Measurements from ENCODE around the gene PLA2G4C.
A peak's percentile ranks its signal among the peaks of the same experiment; 100 is the strongest.

PLA2G4C gene

DNA sequence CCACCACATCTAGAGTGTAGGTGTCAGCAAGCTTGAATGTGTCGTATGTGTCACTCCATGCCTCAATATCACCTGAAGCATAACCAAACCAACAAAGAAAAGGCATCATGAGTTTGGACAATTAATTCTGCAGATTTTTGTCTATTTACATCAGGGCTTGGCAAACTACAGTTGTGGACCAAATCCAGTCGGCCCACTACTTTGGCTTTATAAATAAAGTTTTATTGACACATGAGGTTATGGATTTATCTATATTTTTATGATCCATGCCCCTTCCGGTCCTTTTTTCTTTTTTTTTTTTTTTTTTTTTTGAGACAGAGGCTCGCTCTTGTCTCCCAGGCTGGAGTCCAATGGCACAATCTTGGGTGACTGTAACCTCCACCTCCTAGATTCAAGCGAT lies 57.5 kb downstream of the PLA2G4C start:
- DNase-seq, result no peak

DNA sequence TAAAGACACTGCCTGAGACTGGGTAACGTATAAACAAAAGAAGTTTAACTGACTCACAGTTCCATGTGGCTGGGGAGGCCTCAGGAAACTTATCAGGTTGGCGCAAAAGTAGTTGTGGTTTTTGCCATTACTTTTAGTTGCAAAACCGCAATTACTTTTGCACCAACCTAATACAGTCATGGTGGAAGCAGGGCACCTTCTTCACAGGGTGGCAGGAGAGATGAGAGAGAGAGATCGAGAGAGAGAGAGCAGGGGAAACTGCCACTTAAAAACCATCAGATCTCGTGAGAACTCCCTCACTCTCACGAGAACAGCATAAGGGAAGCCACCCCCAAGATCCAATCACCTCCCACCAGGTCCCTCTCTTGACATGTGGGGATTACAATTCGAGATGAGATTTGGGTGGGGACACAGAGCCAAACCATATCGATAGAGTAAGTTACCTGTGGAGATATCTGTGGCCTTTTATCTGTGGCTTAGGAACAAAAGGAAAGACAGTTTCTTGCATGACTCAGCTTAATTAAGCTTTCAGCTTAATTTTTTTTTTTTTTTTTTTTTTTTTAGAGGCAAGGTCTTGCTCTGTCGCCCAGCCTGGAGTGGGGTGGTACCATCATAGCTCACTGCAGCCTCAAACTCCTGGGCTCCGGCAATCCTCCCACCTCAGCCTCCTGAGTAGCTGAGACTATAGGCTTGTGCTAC lies 59.1 kb downstream of the PLA2G4C start:
- DNase-seq, result no peak

DNA sequence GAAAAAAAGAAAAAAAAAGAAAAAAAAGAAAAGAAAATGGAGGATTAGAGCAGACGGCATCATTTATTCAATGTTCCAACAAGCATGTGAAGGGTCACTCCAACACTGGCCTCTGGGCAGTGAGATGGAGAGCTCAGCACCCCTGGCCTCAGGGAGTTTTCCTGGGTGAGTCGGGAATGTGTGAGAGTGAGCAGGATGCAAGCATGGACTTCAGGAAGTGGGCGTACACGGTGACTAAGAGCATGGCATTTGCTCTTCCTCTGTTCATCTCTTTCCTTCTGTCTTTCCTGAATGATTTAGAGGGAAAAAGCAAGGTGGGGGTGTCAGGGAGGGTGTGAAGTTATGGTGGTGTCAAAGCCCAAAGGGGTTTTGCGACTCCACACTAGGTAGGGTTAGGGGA lies 66.1 kb downstream of the PLA2G4C start:
- no peak for DNase-seq

GRCh38 chr19:48043675-48044258 lies 66.8 kb downstream of the PLA2G4C start, which contains the start of gene CABP5:
Gene CABP5, minus strand, starts transcription at chr19:48044079. Its CDS starts 157 bp downstream, at chr19:48043922.
- no peak for DNase-seq

DNA sequence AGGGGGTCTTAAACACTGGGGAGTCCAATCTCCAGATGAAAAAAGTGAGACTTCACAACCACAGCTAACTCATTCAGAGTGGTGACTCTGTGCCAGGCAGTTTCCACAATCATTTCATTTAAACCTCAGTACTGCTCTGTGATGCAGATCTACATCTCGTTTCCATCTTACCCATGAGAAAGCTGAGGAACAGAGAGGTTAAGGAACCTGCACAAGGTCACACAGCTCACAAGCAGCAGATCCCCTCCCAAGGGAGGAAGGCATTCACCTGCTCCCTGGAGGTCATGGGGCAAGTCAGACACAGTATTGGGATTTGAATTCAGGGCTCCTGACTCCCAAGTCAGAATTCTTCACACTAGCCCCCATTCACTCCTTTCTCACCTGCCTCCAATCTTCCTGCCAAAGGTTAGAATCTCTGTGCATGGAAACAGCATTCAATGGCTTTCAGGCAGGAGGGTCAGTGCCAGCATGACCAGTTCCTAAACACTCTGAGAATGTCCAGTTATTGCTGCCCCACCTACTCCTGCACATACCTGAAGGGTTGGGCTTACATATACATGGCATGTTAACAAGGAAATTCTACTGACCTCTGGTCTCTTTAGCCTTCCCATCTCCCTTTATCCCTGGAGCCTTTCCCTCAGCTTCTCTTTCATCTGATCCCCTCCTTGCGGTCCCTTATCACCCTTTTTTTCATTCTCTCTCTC lies 68.6 kb downstream of the PLA2G4C start:
- DNase-seq, result no peak

- no peak for DNase-seq
Observed at GRCh38 chr19:48036765-48037164, 73.9 kb downstream of the PLA2G4C start.

DNA sequence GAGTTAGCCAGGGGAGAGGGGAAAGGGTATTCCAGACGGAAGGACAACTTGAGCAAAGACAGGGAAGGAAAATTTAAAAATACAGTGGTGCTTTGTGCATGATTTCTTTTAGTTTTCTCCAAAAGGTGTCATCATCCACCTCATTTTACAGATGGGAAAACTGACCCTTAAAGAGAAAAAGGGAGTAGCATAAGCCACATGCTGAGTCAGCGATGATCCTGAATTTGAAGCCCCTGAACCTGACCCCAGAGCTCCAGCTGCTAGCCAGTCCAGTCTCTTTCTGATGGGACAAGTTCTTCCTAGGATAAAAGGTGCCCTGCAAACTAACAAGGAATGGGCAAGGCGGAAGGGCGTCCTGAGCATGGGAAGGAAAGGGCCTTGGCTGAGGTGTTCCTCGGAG lies 77.0 kb downstream of the PLA2G4C start:
- no peak for DNase-seq

DNA sequence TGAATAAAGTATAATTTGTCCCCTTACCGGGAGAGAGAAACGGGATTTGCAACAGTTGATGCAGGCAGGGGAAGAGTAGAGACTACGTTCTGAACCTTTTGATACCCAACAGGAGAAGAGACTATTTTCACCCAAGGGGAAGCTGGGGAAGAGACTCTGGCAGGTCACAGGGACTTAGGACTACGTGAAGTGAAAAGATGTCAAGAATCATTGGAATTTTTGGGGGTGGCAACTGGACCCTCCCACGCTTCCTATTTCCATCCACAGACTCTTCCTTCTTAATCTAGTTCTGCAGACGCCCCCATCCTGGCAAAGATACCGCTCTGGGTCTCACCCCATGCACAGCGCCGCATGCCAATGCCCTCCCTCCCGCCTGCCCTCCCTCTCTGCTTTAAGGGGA lies 80.5 kb downstream of the PLA2G4C start:
- no peak for DNase-seq

DNA sequence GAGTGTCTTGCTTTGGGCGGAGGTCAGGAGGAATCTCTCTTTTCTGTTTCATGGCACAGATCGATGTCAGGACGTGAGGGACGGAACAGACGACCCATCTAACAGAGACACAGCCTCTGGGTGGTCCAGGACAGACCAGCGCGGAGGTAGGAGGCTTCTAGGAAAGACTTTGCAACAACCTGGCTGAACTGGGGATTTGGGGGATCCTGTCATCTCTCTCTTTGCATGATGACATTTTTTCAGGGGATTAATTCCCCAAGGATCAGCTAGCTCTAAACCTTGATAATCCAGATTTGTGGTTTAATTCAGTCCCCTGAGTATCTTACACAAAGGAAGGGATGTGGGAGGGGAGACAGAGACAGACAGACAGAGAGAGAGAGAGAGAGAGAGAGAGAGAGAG lies 81.2 kb downstream of the PLA2G4C start:
- DNase-seq, result no peak

DNA sequence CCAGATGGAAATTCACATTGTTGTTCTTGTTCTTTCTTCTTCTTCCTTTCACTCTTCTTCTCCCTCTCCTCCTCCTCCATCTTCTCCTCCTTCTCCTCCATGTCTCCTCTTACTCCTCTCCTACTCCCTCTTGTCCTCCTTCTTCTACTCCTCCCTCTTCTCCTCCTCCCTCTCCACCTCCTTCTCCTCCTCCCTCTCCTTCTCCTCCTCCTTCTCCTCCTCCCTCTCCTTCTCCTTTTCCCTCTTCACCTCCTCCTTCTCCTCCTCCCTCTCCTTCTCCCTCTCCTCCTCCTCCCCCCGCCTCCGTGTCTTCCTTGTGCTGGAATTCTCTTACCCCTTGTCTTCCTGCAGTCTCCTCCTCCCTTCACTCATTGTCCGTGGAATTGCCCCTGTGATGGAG lies 85.1 kb downstream of the PLA2G4C start:
- DNase-seq, result no peak

DNA sequence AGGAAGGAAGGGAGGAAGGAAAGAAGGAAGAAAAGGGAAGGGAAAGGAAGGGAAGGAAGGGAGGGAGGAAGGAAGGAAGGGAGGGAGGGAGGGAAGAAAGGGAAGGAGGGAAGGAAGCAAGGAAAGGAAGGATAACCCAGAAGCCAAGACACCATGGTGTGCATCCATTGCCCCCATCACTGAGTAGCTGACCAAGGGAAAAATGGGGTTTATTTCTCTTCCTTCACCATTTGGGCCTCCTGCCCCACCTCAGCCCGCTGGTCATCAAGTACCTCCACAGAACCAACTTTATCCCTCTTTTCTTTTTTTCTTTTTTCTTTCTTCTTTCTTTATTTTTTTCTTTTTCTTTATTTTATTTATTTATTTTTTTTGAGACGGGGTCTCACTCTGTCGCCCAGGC lies 87.1 kb downstream of the PLA2G4C start:
- DNase-seq, result no peak

DNA sequence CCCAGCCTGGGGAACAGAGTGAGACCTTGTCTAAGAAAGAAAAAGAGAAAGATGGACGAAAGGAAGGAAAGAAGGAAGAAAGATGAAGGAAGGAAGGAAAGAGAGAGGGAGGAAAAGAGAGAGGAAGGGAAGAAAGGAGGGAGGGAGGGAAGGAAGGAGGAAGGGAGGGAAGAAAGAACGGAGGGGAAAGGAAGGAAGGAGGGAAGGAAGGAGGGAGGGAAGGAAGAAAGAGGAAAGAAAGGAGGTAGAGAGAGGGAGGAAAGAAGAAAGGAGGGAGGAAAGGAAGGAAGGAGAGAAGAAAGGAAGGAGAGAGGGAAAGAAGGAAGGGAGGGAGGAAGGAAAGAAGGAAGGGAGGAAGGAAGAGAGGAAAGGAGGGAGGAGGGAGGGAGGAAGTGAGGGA lies 87.6 kb downstream of the PLA2G4C start:
- DNase-seq, result no peak

GRCh38 chr19:48020686-48021085 lies 89.9 kb downstream of the PLA2G4C start:
- DNase-seq, result no peak

- no peak for DNase-seq
Observed at GRCh38 chr19:48010932-48011758, 99.5 kb downstream of the PLA2G4C start.

DNA sequence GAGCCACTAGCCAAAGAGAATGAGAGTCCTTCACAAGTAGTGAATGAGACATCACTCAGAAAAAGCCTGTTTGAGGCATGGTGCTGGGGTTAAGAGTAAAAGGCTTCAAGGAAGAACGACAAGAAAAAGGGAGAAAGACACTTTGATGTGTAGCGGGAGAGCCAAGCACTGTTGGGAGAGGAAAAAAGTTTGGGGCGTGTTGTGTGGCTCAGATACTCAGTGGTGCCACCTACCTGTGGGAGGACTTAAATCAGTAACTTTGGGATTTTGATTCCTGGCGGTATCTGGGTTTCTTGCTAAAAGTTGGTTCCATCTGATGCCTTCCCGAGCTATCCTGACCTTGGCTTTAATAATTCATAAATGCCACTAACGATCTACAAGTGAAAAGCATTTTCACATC lies 103.9 kb downstream of the PLA2G4C start:
- peak; percentile 3 for DNase-seq

DNA sequence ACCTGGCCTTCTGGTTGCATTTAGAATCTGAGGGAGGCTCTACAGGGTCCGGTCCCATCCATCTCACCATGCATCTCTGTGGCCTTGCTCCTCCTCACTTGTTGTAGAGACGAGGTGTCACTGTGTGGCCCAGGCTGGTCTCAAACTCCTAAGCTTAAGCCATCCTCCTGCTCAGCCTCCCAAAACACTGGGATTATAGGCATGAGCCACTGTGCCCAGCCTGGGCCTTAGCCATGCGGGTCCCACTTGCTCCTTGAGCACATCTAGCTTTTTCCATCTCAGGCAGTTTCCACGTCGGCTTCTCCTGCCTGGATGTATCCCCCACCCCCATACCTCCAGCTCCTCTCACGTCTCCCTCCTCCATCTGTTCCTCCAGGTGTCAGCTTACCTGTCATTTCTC lies 106.4 kb downstream of the PLA2G4C start:
- no peak for DNase-seq

GRCh38 chr19:48000846-48001245 lies 109.8 kb downstream of the PLA2G4C start:
- no peak for DNase-seq

GRCh38 chr19:47998800-47999199 lies 111.8 kb downstream of the PLA2G4C start:
- DNase-seq, result no peak

All from RPMI8226 (cell line).